GM23338 (cell line): ENCODE results near the gene FBXO8. TPM values are rescaled to one million over a fixed set of nuclear protein-coding genes. Genes with fewer than 3 reads are reported as not detected.
"Not testable (repeated sequence)": the region's sequence is repeated elsewhere in the genome, so short reads cannot be mapped to it uniquely, and the experiment has no call there.

ENCODE experiments used
- ATAC-seq: fragments of 200-7000 bp; cut with Tn5 transposase; 3 replicates; pipeline ENCODE4 v1.9.1; 2020
- DNase-seq: peaks from one replicate; pipeline ENCODE4 v3.0.0-alpha.2; 2015; ENCODE audit warnings: low spot score
- H2AFZ ChIP-seq: fragments of 200-600 bp; sonication (generic); 2 replicates; pipeline ENCODE4 v1.8.0; 2016; ENCODE audit warnings: antibody characterized with exemption, mild to moderate bottlenecking, moderate library complexity
- H3F3A ChIP-seq: fragments of 200-600 bp; sonication (generic); replicated peaks from 2 replicates; pipeline ENCODE4 v1.8.0; 2017; ENCODE audit warnings: antibody characterized with exemption, mixed run types, low read depth
- H3K27ac ChIP-seq: fragments of 200-600 bp; sonication (generic); 2 replicates; pipeline ENCODE4 v1.6.1; 2016; ENCODE audit warnings: low read depth
- H3K27me3 ChIP-seq: fragments of 200-600 bp; sonication (generic); 2 replicates; pipeline ENCODE4 v1.8.0; 2016; ENCODE audit warnings: mild to moderate bottlenecking, mixed run types, moderate library complexity; ENCODE audit not compliant: insufficient read depth
- H3K36me3 ChIP-seq: fragments of 200-600 bp; sonication (generic); 2 replicates; pipeline ENCODE4 v1.8.0; 2016; ENCODE audit warnings: mild to moderate bottlenecking; ENCODE audit not compliant: insufficient read depth
- H3K4me1 ChIP-seq: fragments of 200-600 bp; sonication (generic); 2 replicates; pipeline ENCODE4 v1.8.0; 2016; ENCODE audit warnings: mild to moderate bottlenecking, moderate library complexity; ENCODE audit not compliant: insufficient read depth
- H3K4me2 ChIP-seq: fragments of 200-600 bp; sonication (generic); 2 replicates; pipeline ENCODE4 v1.7.1; 2017; ENCODE audit warnings: mixed run types
- H3K4me3 ChIP-seq: fragments of 200-600 bp; sonication (generic); 2 replicates; pipeline ENCODE4 v1.6.1; 2016; ENCODE audit warnings: mixed run types
- H3K79me2 ChIP-seq: fragments of 200-600 bp; sonication (generic); replicated peaks from 2 replicates; pipeline ENCODE4 v1.8.0; 2017; ENCODE audit warnings: mild to moderate bottlenecking; ENCODE audit not compliant: insufficient read depth
- H3K9me2 ChIP-seq: fragments of 200-600 bp; sonication (generic); 2 replicates; pipeline ENCODE4 v1.8.0; 2017; ENCODE audit not compliant: insufficient read depth
- H4K20me1 ChIP-seq: fragments of 200-600 bp; sonication (generic); replicated peaks from 2 replicates; pipeline ENCODE4 v1.8.0; 2017; ENCODE audit warnings: mild to moderate bottlenecking; ENCODE audit not compliant: insufficient read depth
- H3K27ac Mint-ChIP-seq: 2 replicates; pipeline ENCODE4 v1.8.0; 2020; ENCODE audit warnings: inconsistent platforms, mild to moderate bottlenecking, moderate library complexity, mixed read lengths
- H3K27me3 Mint-ChIP-seq: 3 replicates; pipeline ENCODE4 v1.8.0; 2022; ENCODE audit warnings: low read depth, mild to moderate bottlenecking, moderate library complexity, mixed read lengths, inconsistent platforms; ENCODE audit not compliant: insufficient read depth, poor library complexity
- H3K36me3 Mint-ChIP-seq: 3 replicates; pipeline ENCODE4 v1.8.0; 2021; ENCODE audit warnings: low read depth, mild to moderate bottlenecking, inconsistent platforms, moderate library complexity, mixed read lengths
- H3K4me1 Mint-ChIP-seq: 3 replicates; pipeline ENCODE4 v1.8.0; 2020; ENCODE audit warnings: mild to moderate bottlenecking, inconsistent platforms, mixed read lengths
- H3K4me3 Mint-ChIP-seq: 3 replicates; pipeline ENCODE4 v1.8.0; 2021; ENCODE audit warnings: moderate library complexity, mild to moderate bottlenecking, inconsistent platforms, mixed read lengths
- H3K9me3 Mint-ChIP-seq: 3 replicates; pipeline ENCODE4 v1.8.0; 2020; ENCODE audit warnings: moderate library complexity, mild to moderate bottlenecking, inconsistent platforms, mixed read lengths
- CREB1 ChIP-seq: fragments of 250-450 bp; sonication (Bioruptor Pico); IDR thresholded peaks from 2 replicates; pipeline ENCODE4 v1.5.0; 2020; ENCODE audit warnings: low read depth, mild to moderate bottlenecking, moderate library complexity
- CTCF ChIP-seq, 2 experiments: fragments of 200-600 bp in 1 of 2; sonication (generic) in 1 of 2; conservative IDR thresholded peaks; 2 replicates each; pipeline versions ENCODE4 v1.5.1 to v1.6.1; 2016 to 2017; ENCODE audit warnings: antibody characterized with exemption in 2 of 2, low read depth in 2 of 2, mild to moderate bottlenecking in 2 of 2, moderate library complexity in 1 of 2
- ETS1 ChIP-seq: IDR thresholded peaks from 2 replicates; pipeline ENCODE4 v1.6.1; 2016; ENCODE audit warnings: antibody characterized with exemption
- EZH2phosphoT487 ChIP-seq: fragments of 200-600 bp; sonication (generic); IDR thresholded peaks from one replicate; pipeline ENCODE4 v1.8.1; 2018; ENCODE audit warnings: antibody characterized with exemption; ENCODE audit not compliant: unreplicated experiment
- JUNB ChIP-seq: IDR thresholded peaks from one replicate; pipeline ENCODE4 v1.6.1; 2016; ENCODE audit warnings: antibody characterized with exemption; ENCODE audit not compliant: unreplicated experiment
- NANOG ChIP-seq: IDR thresholded peaks from 2 replicates; pipeline ENCODE4 v1.6.1; 2016; ENCODE audit warnings: antibody characterized with exemption, borderline replicate concordance
- POLR2AphosphoS5 ChIP-seq: IDR thresholded peaks from 2 replicates; pipeline ENCODE4 v1.6.1; 2016; ENCODE audit warnings: antibody characterized with exemption, low read depth
- STAT1 ChIP-seq: IDR thresholded peaks from one replicate; pipeline ENCODE4 v1.6.1; 2016; ENCODE audit warnings: antibody characterized with exemption; ENCODE audit not compliant: unreplicated experiment
- ZNF114 ChIP-seq: fragments of 250-450 bp; sonication (Bioruptor Pico); IDR thresholded peaks from 2 replicates; pipeline ENCODE4 v1.5.0; 2020; ENCODE audit warnings: mild to moderate bottlenecking, moderate library complexity
- ZNF331 ChIP-seq: fragments of 250-450 bp; sonication (Bioruptor Pico); IDR thresholded peaks from 2 replicates; pipeline ENCODE4 v1.5.0; 2020; ENCODE audit warnings: low read depth, mild to moderate bottlenecking, moderate library complexity
- ZNF462 ChIP-seq: fragments of 250-450 bp; sonication (Bioruptor Pico); IDR thresholded peaks from 2 replicates; pipeline ENCODE4 v1.5.0; 2020; ENCODE audit warnings: mild to moderate bottlenecking, moderate library complexity
- polyA plus RNA-seq: library from polyadenylated mRNA; unstranded; fragments of >200 nt; fragmentation: Nextera tagmentation; extraction: Ambion mirVana; gene quantifications from 2 replicates; pipeline ENCODE4 v1.2.1, GENCODE V29; 2016
- total RNA-seq: library from RNA; depleted of rRNA; stranded (reverse); fragments of >200 nt; shearing (Covaris generic); gene quantifications from 2 replicates; pipeline ENCODE4 v1.2.3, GENCODE V29; 2014

The FBXO8 gene
- total and polyA plus RNA-seq, 2 experiments from 2014 or later: 5.8 to 7.9 TPM

GRCh38 chr4:174294641-174295040 lies 11.2 kb upstream of the FBXO8 start:
- not testable (repeated sequence) for H3K9me2 ChIP-seq, H3F3A ChIP-seq, DNase-seq, ATAC-seq, H3K27me3 Mint-ChIP-seq, H3K4me1 ChIP-seq, H3K4me2 ChIP-seq, H3K27ac Mint-ChIP-seq, H3K27ac ChIP-seq, H3K4me3 Mint-ChIP-seq, H2AFZ ChIP-seq, H3K36me3 ChIP-seq, H3K27me3 ChIP-seq, H3K4me3 ChIP-seq, H3K4me1 Mint-ChIP-seq, H4K20me1 ChIP-seq
- H3K79me2 ChIP-seq: peaks cover 54% of the 10 kb centered on the region
- Mint-ChIP-seq H3K36me3 (peaks cover 35% of the 10 kb centered on the region), H3K9me3 (peaks cover 29% of the 10 kb centered on the region)

- Histone ChIP-seq H3K27ac (no peak overlapping the region), H3K4me3 (no peak overlapping the region), H3F3A (no peaks in the 10 kb centered on the region), H3K9me2 (no peaks in the 10 kb centered on the region), H3K4me2 (no peak overlapping the region), H2AFZ (no peak overlapping the region), H3K27me3 (no peaks in the 10 kb centered on the region), H4K20me1 (no peaks in the 10 kb centered on the region; the same call in 1 of the 2 replicates), H3K36me3 (0 out of 2 replicates have a peak, but pooled peaks cover 7% of the 10 kb centered on the region), H3K4me1 (no peaks in the 10 kb centered on the region), H3K79me2 (peaks cover 58% of the 10 kb centered on the region)
- H3K4me1 Mint-ChIP-seq: no peaks in the 10 kb centered on the region
- H3K27me3 Mint-ChIP-seq: no peaks in the 10 kb centered on the region
- ATAC-seq (no peak), DNase-seq (no peak)
- peaks cover 35% of the 10 kb centered on the region for H3K36me3 Mint-ChIP-seq
- H3K4me3 Mint-ChIP-seq: no peak overlapping the region
- no peak overlapping the region for H3K27ac Mint-ChIP-seq
- H3K9me3 Mint-ChIP-seq: peaks cover 29% of the 10 kb centered on the region
- TF ChIP-seq CTCF (conservative IDR thresholded peaks at IDR 0.05; ENCODE audit: low read depth in 2 of 2): no peak
- no peak for TF ChIP-seq POLR2AphosphoS5
- TF ChIP-seq ZNF331 (CRISPR knock-in tag): no peak
- no peak for TF ChIP-seq CREB1 (CRISPR knock-in tag)
- no peak for TF ChIP-seq JUNB
- no peak for TF ChIP-seq STAT1
- no peak for TF ChIP-seq ZNF114 (CRISPR knock-in tag)
- no peak for TF ChIP-seq NANOG
- TF ChIP-seq ZNF462 (CRISPR knock-in tag): no peak
- TF ChIP-seq ETS1: no peak
- no peak for TF ChIP-seq EZH2phosphoT487
Measured at GRCh38 chr4:174292473-174292872, 9.0 kb upstream of the FBXO8 start.
